HG03139 (cell line): Measurements from ENCODE around the gene BEX3.
"Not testable (repeated sequence)": the region's sequence is repeated elsewhere in the genome, so short reads cannot be mapped to it uniquely, and the experiment has no call there.

Experiments
- ATAC-seq: cut with Tn5 transposase; IDR thresholded peaks from one replicate; pipeline ENCODE4 v1.9.1; 2021; ENCODE audit not compliant: unreplicated experiment

The BEX3 gene

DNA sequence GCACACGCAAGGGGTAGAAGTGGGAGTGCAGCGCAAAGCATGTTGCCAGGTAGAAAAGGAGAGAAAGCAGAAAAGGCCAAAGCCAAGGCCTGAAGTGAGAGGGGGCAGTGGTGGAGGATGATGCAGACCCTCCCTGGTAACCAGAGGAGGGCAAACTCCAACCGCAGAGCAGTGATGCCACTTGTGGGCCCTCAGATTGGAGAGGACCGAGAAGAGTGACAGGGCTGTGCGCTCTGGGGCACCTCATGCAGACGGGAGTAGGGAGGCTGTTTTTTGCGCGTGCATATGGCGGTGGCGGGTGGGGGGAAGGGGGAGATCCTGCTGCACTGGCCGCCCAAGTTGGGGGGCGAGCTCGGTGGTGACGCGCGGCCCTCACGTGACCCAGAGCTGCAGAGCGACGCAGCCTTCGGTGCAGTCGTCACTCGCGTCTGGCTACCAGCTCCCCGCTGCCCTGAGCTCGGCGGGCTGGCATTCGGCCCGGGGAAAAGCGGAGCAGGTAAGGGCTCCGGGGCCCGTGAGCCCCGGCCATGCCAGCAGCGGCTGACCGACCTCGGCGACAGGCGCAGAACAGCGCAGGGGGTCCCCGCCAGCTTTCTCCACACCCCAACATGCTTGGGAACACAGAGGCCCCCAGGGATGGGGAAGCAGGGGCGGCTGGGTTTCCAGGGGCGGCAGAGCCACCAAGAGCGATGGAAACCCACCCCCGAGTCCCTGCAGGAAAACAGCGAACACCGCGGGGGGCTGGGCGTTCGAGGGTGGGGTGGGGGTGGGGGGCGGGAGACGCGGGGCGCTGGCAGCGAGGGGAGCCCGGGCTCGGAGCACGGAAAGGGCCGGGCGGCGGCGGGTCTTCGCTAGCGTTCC is at the start of gene BEX3:
BEX3 (plus strand) TSS at position 421 of the 861 bp plus-strand sequence. CDS start 984 bp downstream, outside the sequence.
- ATAC-seq = no peak

DNA sequence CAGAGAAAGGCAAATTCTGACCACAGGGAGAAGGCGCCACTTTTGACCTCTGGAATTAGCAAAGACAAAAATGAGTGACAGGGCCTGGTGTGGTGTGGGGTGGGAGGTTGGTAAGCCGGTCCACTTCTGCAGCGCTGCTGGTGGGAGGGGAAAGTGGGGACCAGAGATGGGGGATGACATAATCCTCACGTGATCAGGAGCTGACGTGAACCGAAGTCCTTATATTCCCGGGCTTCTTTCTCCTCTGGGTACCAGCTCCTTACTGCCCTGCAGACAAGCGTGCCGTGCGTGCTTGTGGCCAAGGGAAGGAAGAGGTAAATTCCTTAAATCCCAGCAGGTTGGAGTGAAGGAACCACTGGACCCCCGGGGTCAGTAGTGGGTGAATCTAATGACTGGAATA is 46.3 kb upstream of the BEX3 start, which contains the start of gene TCEAL7:
TCEAL7 (plus strand) TSS at position 249 of the 400 bp plus-strand sequence. CDS start 1,165 bp downstream, outside the sequence.
- ATAC-seq = no peak

DNA sequence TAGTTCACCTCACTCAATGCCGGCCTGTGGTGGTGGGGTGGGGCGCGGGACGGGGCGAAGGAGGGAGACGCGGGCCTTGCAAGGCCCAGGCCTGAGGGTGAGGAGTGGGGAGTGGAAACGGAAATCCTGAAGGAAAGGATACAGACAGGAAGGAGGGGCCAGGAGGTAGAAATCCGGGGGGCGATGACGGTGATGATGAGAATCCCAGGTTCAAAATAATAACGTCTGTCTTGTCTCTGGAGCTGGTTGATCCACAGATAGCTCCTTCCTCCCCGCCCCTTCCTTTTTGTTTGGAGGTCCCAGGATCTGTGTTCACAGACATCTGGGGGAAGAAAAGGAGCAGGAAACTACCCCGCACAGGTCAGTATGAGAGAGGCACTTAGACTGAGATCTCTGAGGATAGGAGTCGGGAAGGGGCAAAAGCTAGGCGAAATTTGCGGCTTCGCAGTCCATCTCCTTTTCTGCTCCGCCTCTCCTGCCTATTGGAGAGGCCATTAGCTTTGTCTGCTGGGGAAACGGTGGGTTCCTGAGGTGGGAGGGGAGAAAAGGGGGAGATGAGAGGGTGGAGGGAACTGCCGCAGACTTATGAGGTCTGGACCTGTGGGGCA is 45.6 kb upstream of the BEX3 start:
- ATAC-seq = no peak

DNA sequence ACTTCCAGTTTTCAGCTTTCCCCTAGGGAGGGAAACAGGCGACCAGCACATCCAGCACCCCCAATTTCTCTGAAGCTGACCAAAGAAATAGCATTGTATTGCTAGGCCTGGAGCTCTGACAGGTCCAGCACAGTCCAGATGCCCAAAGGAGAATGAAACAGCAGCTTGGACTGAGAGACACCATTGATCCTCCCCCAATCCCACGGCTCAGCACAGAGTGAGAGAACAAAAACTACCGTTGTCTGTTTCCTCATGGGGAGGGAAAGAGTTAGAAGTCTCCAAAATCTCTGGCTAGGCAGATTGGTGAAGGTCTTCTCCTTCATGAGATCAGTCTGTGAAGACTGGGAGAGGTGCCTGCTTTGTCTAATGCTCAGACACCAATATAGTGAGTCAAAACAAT is 37.7 kb upstream of the BEX3 start:
- no peak for ATAC-seq

DNA sequence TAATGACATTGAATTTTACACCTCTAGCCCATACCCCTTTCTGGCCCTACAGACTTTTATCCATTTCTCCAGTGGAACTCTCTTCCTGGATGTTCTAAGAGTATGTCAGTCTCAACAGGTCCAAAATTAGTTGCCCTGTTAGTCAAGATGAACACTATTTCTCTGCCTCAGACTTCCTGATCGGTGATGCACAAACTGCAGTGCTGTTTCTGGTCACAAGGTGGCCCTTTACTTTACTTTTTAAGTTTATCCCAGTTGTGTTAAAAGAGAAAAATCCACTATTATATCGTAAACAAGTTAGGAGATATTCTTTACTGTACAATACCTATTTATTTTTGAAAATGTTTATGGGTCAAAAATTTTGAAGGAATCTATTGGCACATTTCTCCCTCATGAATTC is 33.2 kb upstream of the BEX3 start:
- no peak for ATAC-seq

DNA sequence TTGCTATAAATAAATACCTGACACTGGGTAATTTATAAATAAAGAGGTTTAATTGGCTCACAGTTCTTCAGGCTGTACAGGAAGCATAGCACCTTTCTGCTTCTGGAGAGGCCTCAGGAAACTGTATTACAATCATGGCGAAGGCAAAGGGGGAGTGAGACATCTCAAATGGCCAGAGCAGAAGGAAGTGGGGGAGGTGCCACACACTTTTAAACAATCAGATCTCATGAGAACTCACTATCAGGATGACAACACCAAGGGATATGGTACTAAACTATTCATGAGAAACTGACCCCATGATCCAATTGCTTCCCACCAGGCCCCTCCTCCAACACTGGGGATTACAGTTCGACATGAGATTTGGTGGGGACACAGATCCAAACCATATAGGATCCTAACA is 31.7 kb upstream of the BEX3 start:
- no peak for ATAC-seq

DNA sequence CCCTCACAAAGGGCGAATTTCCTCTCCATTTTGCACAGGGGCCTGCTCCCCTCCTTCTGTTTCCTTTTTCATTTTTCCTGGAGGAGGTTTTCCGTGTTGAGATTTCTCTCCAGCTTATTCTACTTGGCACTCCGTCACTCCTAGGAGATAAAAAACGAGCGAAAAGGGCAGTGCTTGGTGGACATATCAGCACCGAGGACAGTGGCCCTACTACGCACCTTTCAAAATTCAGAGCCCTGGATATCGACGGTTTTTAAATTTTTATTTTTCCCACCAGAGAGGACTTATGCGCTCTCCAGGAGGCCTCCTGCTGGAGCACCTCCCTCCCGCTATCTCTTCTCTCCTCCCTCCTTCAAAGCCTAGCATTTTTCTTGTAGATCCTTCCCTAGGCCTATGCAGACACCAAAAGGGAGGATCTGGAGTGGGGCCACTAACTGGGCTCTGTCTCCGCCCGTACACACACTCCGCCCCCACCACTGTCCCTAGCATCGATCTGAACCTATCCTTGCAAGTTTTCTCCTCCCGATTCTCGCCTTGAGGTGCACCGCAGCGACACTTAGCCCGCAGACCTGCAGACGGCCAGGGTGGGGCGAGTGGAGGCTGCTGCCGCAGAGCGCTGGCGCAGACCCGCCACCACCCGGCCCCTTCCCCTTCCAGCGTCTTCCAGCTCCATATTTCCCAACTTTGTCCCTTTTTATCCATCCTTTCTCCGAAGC is 28.5 kb upstream of the BEX3 start:
- no peak for ATAC-seq

DNA sequence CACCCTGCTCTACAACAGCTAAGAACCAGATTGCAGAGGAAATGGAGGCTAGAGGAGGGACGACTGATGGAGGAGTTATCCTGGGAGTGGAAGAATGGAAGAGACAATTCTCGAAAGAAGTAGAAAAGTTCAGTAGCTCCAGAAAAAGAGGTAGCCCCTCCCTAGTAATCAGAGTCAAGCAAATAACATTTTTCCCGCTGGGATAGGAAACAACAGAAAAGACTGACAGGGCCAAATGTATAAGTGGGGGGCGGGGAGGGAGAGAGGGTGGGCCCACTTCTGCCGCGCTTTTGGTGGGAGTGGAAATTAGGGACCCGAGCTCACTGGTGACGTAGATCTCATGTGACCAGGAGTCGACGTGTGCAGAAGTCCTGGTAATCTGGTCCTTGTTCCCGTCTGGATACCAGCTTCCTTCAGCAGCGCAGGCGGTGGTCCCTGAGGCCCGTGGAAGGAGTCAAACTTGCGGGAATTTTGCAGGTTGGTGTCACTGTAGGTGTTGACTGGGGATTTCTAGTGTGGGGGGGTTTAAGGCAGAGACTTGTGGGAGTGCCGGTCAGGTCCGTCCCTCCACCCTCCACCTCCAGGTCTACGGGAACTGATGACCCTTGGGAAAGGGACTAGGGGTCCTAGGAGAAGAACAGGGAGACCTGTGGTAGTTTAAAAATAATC is 20.1 kb upstream of the BEX3 start, which contains the start of gene TCEAL9:
TCEAL9 (plus strand) TSS at position 377 of the 669 bp plus-strand sequence. CDS start 1,179 bp downstream, outside the sequence.
- no peak for ATAC-seq

DNA sequence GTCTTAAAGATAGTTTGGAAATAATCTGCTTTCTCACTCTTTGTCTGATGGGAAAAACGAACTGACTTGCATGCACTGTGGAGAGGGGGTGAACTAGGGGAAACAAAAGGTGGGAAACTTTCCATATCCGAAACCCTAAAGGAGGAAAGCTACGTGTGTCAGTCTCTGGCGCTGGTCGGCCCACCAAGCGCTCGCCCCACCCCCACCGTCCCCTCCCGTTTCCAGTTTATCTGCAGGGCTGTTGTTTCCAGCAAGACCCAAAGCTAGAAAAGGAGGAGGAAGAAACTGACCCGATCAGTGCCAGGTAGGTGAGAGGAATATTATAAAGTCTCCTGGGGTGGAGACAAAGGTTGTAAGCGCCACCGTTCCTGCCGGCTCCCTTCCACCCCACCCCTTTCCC is 19.5 kb upstream of the BEX3 start:
- ATAC-seq = no peak

DNA sequence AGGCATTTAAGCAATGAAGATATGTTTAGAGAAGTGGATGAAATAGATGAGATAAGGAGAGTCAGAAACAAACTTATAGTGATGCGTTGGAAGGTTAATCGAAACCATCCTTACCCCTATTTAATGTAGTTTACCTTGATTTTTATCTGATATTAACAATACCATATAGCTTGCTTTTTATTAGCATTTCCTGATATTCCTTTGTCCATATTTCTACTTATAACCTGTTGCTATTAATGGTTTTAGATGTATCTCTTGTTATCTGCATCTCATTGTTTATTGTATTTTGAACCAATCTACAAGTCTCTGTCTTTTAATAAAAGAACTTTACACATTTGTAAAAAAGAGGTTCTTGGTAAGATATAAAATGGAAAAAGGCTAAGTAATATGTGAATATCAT is 18.5 kb upstream of the BEX3 start:
- no peak for ATAC-seq

DNA sequence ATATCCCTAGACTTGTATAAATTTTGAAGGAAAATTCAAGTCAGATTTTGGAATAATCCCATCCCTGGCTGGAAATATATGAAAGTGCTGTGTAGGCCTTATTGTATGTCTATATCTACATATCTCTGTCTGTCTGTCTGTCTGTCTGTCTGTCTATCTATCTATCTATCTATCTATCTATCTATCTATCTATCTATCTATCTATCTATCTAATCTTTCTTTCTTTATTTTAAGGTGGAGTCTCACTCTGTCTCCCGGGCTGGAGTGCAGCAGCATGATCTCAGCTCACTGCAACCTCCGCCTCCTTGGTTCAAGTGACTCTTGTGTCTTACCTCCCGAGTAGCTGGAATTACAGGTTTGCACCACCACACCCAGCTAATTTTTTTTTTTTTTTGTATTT is 16.7 kb upstream of the BEX3 start:
- ATAC-seq = not testable (repeated sequence)

DNA sequence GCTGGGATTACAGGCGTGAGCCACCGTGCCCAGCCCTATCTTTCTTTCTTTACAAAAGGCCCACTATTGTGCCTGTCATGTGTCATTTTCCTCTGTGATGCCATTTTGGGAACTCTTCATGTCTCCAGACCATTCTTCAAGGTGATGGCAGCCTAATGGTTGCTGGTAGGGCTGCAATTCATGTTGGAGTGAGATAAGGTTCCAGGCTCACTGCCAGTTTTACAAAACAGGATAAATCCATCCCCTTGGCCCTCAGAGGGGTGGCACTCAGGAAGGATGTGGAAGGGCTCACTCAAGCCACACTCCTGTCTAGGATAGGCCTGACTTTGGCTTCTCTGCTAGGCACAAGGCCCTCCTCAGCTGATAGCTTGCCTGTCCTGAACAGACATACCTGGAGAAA is 16.2 kb upstream of the BEX3 start:
- ATAC-seq = no peak

DNA sequence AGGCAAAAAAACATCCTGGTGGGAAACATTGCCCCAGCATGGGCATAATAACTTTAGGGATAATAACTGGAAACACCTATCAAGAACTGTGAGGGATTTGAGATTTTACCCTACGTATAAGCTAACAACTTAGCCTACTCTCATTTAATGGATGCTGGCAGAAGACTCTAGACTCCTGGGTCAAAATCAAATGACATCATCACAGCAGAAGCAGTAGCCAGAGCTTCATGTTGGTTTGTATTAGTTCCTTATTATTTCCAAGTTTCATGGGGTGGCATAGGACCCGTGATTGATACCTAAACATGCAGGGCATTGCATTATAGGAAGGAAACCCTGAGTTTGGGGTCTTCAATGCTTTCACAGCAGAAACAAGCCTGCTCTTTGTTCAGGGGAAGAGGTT is 15.4 kb upstream of the BEX3 start:
- no peak for ATAC-seq

DNA sequence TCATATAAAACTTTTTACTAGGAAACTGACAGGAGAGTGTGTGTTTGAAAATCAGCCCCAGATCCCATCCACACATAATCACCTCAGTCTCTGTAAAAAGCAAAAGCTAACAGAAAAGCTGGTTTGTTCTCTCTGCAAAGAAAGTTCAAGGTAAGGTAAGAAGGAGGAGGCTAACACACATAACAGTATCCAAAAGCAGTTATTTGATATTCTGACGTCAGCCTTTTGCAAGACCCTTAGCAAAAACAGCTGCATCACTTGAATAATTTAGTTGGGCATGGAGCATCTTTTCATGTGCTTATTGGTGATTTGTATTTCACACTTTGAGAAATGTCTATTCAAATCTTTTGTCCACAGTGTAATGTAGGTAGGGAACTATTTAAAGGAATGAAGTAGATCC is 14.5 kb upstream of the BEX3 start:
- ATAC-seq = no peak

DNA sequence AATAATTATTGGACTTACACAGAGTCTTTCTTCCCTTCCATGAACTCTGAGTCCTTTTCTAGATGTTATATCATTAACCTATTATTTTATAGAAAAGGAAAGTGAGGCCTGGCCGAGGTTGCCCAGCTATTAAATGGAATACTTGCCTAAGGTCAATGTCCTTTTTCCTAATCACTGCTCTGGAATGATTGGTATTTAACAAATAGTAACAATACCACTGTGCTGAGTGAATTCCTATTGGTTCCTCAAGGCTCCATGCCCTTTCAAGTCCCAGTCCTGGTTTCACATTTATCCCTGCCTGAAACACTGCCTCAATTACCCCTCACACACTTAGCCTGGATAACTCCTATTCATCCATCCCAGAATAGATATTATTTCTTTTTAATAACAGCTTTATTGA is 13.9 kb upstream of the BEX3 start:
- no peak for ATAC-seq

DNA sequence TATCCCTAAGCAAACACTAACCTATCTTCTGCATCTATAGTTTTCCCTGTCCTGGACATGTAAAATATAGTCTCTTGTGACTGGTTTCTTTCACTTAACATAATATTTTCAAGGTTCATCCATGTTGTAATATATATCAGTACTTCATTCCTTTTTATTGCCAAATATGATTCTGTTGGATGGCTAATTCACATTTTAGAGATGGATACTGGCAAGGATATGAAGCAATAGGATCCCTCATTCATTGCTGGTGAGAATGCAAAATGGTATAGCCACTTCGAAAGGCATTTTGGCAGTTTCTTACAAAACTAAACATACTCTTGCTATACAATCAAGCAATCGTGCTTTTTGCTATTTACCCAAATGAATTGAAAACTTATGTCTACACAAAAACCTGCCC is 13.3 kb upstream of the BEX3 start:
- no peak for ATAC-seq

DNA sequence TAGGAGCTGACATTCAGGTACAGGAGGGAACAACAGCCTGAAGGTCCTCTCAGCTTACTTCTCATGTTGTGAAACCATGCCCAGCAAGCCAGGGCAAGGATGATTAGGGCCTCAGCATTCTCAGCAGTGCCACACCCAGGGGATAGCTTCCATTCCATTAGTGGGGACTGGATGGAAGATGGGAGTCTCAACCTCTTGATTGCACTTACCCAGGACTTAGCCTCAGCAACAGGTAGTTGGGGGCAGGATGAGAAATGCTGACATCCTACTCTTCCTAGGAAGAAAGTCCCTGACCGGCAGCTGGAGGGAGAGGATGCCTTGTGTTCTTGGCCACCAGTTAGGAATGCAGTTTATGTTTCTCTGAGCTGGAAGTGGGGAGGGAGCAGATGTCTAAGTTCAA is 8.8 kb upstream of the BEX3 start:
- no peak for ATAC-seq

DNA sequence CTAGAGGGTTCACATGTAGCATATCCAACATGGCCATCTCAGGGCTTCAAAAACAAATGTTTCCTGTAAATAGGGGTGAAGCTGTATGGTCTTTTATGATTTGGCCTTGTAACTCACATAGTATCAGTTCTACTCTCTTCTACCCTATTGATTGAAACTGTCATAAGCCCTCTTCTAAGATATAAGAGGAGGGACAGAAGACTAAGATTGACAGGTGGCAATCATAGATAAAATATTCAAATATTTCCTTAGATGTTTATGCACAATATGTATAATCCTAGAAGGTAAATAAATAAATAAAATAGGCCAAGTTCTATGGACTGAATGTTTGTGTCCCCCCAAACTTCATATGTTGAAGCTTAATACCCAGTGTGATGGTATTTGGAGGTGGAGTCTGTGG is 6.9 kb upstream of the BEX3 start:
- ATAC-seq = no peak

DNA sequence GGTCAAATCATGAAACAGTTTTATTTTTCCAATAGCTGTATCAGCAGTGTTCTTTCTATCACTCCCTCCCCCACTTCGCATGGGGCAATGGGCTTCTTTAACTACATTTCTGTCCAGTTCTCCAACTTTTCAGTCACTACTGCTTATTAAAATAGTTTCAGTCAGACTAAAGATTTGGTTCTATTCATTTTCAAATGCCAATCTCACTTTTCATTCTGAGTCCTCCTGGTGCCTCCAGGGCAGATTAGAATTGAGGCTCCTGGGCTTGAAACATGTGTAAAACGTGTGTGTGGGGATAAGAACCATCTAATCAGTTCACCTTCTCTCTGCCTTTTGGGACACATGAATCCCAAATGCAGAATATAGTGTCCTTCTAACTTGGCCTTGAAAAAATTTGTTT is 3.5 kb upstream of the BEX3 start:
- no peak for ATAC-seq

DNA sequence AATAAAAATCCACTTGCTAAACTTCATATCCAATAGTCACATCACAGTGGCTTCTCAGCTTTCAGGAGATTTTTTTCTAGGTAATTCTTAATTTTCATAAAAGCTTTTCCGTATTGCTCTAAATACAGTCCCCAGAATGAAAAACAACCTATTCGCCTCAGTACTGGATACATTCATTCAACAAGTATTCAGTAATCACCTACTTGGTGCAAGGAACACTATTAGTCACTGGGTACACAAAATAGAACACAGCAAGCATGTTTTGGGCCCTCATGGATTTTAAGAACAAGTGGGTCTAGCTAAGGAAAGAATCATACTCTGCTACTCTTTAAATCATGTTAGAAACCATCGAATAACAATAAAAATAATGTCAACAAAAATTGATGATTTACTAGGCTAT is 2.8 kb upstream of the BEX3 start:
- ATAC-seq = no peak

DNA sequence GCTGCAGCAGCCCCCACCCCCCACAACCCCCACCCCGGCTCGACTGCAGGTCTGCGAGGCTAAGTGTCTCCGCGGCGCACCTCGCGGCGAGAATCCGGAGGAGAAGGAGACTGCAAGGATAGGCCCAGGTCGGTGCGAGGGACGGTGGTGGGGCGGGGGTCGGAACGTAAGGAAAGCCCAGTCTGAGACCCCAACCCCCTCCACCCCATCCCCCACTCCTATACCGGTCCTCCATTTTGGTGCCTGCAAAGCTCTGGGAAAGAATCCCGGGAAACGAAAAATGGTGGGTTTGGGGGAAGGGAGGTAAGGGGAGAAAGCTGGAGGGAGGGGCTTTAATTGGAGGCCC is 614 bp downstream of the BEX3 start:
- ATAC-seq = no peak
